HPDE6-E6E7 (cell line): ENCODE results near the gene SRSF3.
"Not testable (repeated sequence)": the region's sequence is repeated elsewhere in the genome, so short reads cannot be mapped to it uniquely, and the experiment has no call there.

Experiments
- DNase-seq: peaks from one replicate; pipeline ENCODE4 v3.0.0; 2011; ENCODE audit warnings: missing footprints; ENCODE audit errors: extremely low spot score

The SRSF3 gene

GRCh38 chr6:36643977-36644376 lies 49.8 kb downstream of the SRSF3 start:
- no peak for DNase-seq

DNA sequence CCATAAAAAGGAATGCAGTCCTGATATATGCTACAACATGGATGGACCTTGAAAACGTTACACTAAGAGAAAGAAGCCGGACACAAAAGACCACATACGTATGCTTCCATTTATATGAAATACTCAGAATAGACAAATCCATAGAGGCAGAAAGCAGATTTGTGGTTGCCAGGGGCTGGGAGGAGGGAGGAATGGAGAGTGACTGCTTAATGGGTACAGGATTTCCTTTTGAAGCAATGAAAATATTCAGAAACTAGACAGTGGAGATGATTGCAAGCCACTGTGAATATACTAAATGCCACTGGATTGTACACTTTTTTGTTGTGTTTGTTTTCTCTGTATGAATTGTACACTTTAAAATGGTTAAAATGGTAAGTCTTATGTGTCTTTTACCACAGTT lies 54.9 kb downstream of the SRSF3 start:
- no peak for DNase-seq

DNA sequence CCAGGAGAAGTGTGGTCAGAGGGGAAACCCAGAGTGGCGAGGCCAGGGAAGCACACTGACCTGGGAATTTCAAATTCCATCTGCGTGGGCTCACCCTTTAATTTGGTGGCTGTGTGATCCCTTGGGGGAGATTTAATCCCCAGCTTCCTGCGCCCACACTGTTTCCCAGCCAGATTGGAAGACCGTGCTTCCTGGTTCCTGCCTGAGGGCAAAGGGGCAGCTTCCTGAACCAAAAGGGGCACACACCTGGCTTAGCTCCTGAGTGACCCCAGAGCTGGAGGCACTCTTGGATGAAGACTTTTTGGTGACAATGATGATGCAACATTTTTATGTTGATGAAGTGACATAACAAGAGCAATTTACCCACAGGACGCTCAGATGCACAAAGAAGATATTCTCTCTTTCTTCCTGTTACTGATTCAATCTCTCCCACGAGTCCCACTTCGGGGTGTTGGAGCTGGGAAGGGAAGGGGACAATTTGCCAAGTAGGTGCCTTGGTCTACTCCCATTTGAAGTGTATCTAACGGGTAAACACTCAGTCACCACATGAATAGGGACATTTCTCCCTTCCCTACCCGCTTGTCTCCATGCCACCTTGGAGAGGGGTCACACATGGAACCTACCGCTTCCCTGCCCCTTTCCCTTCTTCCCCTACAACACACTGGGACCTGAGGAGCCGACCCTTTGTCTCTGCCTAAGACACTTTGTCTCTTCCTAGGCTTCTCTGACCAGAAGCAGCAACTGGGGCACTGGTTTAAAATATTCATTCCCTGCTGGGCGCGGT lies 55.7 kb downstream of the SRSF3 start:
- no peak for DNase-seq

- no peak for DNase-seq
Observed at GRCh38 chr6:36650848-36651478, 56.8 kb downstream of the SRSF3 start.

DNA sequence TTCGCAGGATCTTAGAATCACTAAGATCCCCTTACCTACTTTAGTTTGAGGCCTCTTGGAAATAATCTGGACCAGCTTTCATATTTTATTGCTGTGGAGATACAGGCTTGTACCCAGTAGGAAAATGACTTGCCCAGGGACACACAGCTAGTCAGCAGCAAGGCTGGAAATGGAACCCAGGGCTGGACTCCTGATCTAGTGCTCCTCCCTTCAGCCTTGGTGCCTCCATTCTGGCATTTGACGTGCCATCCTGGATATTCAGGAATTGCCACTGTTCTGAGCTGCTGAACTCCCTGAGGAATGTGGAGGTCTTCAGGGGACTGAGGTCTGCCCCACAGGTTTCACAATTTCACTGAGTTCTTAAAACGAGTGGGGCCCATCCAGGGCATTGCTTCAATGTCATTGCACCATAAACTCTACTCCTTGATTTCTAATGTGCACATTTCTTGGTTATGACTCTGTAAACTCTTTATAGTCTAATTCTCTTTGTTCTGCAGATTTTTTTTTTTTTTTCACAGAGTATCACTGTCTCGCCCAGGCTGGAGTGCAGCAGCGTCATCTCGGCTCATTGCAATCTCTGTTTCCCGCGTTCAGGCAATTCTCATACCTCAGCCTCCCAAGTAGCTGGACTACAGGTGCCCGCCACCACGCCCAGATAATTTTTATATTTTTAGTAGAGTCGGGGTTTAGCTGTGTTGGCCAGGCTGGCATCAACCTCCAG lies 57.7 kb downstream of the SRSF3 start:
- no peak for DNase-seq

- DNase-seq, result not testable (repeated sequence)
Observed at GRCh38 chr6:36654469-36654868, 60.3 kb downstream of the SRSF3 start.
